ENCODE results near the gene FN1. TPM values are rescaled to one million over a fixed set of nuclear protein-coding genes. Genes with fewer than 3 reads are reported as not detected.

FN1 gene
- total and polyA plus RNA-seq, 2 of the 8 experiments (the other 6 are each of a cell fraction or from before 2014, with no cell fraction given), result 42.9 to 109 TPM

DNA sequence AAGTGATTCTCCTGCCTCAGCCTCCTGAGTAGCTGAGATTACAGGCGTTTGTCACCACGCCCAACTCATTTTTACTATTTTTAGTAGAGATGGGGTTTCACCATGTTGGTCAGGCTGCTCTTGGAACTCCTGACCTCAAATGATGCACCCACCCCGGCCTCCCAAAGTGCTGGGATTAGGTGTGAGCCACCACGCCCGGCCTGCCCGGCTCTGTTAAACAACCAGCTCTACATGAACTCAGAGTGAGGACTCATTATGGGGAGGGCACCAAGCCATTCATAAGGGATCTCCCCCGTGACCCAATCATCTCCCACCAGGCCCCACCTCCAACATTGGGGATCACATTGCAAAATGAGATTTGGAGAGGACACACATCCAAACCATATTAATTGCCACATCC is 115.2 kb downstream of the FN1 start:
- Histone ChIP-seq H3K14ac (ENCODE audit: insufficient read length) (no peak overlapping the region), H2BK12ac (ENCODE audit: low read depth, low read length) (no peak overlapping the region), H2AFZ (ENCODE audit: low read length) (no peak overlapping the region), H3K56ac (replicated peaks; ENCODE audit: insufficient read length, low read depth, low read length) (no peak overlapping the region), H3K36me3 (ENCODE audit: control insufficient read depth in 2 of 4, insufficient read depth in 4 of 4, low read length in 3 of 4) (peaks cover 7 to 79% (median 39%) of the 10 kb centered on the region in 4 experiments; a peak in 7 of 8 replicates), H4K5ac (ENCODE audit: insufficient read length, low read depth, low read length) (no peak overlapping the region), H2BK5ac (ENCODE audit: low read depth, low read length) (no peak overlapping the region), H4K91ac (replicated peaks; ENCODE audit: insufficient read length, low read length) (no peak overlapping the region), H3K4me1 (replicated peaks in 1 of 4; ENCODE audit: control insufficient read depth in 3 of 4, insufficient read depth in 4 of 4, low read length in 3 of 4) (no peaks in the 10 kb centered on the region), H2AK5ac (ENCODE audit: low read depth, low read length) (no peak overlapping the region), H3K23me2 (ENCODE audit: low read depth, low read length) (no peaks in the 10 kb centered on the region), H3K9me3 (ENCODE audit: insufficient read depth in 2 of 2, low read depth in 1 of 2, low read length in 1 of 2) (no peaks in the 10 kb centered on the region), H3K4me2 (ENCODE audit: insufficient read depth in 1 of 2, low read depth in 2 of 2, low read length in 2 of 2) (no peak overlapping the region), H3K4ac (replicated peaks; ENCODE audit: insufficient read length, low read depth, low read length) (no peak overlapping the region), H3K4me3 (ENCODE audit: extremely low read depth in 1 of 4, insufficient read depth in 2 of 4, low read depth in 3 of 4, low read length in 4 of 4) (no peak overlapping the region), H3K9ac (replicated peaks in 1 of 4; ENCODE audit: extremely low read depth in 1 of 4, low read depth in 3 of 4, low read length in 3 of 4) (no peak overlapping the region), H3K79me1 (ENCODE audit: low read depth, low read length) (no peaks in the 10 kb centered on the region; the same call in 1 of the 2 replicates), H4K20me1 (replicated peaks in 1 of 2; ENCODE audit: control insufficient read depth in 1 of 2, insufficient read depth in 2 of 2, low read length in 2 of 2) (peaks cover 0 to 5% of the 10 kb centered on the region in 2 experiments), H2BK120ac (replicated peaks; ENCODE audit: low read depth, low read length) (no peak overlapping the region), H2BK15ac (ENCODE audit: low read length) (no peak overlapping the region), H4K8ac (ENCODE audit: extremely low read depth, insufficient read depth, low read length) (no peak overlapping the region), H3K18ac (ENCODE audit: extremely low read depth, low read length) (no peak overlapping the region), H2BK20ac (ENCODE audit: low read length) (no peak overlapping the region), H3K27me3 (replicated peaks in 1 of 4; ENCODE audit: control insufficient read depth in 3 of 4, extremely low read depth in 1 of 4, insufficient read depth in 3 of 4, low read length in 3 of 4) (no peaks in the 10 kb centered on the region), H3K79me2 (ENCODE audit: control insufficient read depth in 1 of 2, insufficient read depth in 2 of 2, low read length in 2 of 2) (peaks cover 0 to 61% of the 10 kb centered on the region in 2 experiments; a peak in 2 of 4 replicates), H3K27ac (ENCODE audit: low read depth, low read length) (no peak overlapping the region), H3K23ac (ENCODE audit: insufficient read length) (no peak overlapping the region)
- FAIRE-seq, result no peak
- POLR2A ChIA-PET (ENCODE audit: partially characterized antibody), result interaction anchor here (1.7 kb wide), 1 partner anchor 9 kb away, joined by 5 read pairs; the partner anchor contains the start of gene ATIC
- CTCF ChIA-PET (ENCODE audit: partially characterized antibody), result interaction anchor here (0.7 kb wide), 1 partner anchor 24 kb away, joined by 3 read pairs; no protein-coding TSS in a partner anchor
- TF ChIP-seq, protein P1, sequence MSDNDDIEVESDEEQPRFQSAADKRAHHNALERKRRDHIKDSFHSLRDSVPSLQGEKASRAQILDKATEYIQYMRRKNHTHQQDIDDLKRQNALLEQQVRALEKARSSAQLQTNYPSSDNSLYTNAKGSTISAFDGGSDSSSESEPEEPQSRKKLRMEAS (IDR thresholded peaks at IDR 0.05), result no peak
- TF ChIP-seq SP2 (IDR thresholded peaks at IDR 0.05; ENCODE audit: low read length) (no peak), KDM4A (IDR thresholded peaks at IDR 0.05; ENCODE audit: low read depth, low read length, severe bottlenecking) (no peak), CHD2 (IDR thresholded peaks at IDR 0.05; ENCODE audit: low read length) (no peak), YY1 (IDR thresholded peaks at IDR 0.05; ENCODE audit: low read depth, low read length) (no peak), GABPA (IDR thresholded peaks at IDR 0.05; ENCODE audit: borderline replicate concordance, insufficient read depth, low read length) (no peak), RXRA (IDR thresholded peaks at IDR 0.05; ENCODE audit: insufficient read depth, low read depth, low read length) (no peak), BRCA1 (IDR thresholded peaks at IDR 0.05; ENCODE audit: low read depth, low read length) (no peak), CBX8 (IDR thresholded peaks at IDR 0.05; ENCODE audit: borderline replicate concordance, low read depth, low read length) (no peak)
- TF ChIP-seq, protein P2, sequence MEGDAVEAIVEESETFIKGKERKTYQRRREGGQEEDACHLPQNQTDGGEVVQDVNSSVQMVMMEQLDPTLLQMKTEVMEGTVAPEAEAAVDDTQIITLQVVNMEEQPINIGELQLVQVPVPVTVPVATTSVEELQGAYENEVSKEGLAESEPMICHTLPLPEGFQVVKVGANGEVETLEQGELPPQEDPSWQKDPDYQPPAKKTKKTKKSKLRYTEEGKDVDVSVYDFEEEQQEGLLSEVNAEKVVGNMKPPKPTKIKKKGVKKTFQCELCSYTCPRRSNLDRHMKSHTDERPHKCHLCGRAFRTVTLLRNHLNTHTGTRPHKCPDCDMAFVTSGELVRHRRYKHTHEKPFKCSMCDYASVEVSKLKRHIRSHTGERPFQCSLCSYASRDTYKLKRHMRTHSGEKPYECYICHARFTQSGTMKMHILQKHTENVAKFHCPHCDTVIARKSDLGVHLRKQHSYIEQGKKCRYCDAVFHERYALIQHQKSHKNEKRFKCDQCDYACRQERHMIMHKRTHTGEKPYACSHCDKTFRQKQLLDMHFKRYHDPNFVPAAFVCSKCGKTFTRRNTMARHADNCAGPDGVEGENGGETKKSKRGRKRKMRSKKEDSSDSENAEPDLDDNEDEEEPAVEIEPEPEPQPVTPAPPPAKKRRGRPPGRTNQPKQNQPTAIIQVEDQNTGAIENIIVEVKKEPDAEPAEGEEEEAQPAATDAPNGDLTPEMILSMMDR (IDR thresholded peaks at IDR 0.05; ENCODE audit: control extremely low read depth in 1 of 3, insufficient read depth in 1 of 3, low read depth in 1 of 3, low read length in 3 of 3), result no peak
- WGBS, 2 experiments (ENCODE audit: extremely low coverage in 1 of 2, insufficient coverage in 1 of 2, insufficient read length in 1 of 2, insufficient replicate concordance in 2 of 2, low coverage in 1 of 2, low lambda C conversion rate in 2 of 2, missing lambda C conversion rate in 1 of 2), result 89% methylated on average over 7 of the region's 7 CpGs; no CpG with 5 or more reads in 1 of the 2 experiments
- DNase-seq (ENCODE audit: low read depth in 1 of 2, low spot score in 2 of 2), result no peak
